ENCODE data around the gene CUL7.
A peak's percentile ranks its signal among the peaks of the same experiment; 100 is the strongest.
"Not testable (repeated sequence)": the region's sequence is repeated elsewhere in the genome, so short reads cannot be mapped to it uniquely, and the experiment has no call there.

Gene CUL7

GRCh38 chr6:43053545-43054205, at the start of gene CUL7:
Gene CUL7, minus strand, starts transcription at chr6:43053851. Its CDS starts 1,063 bp downstream, at chr6:43052788.
- DNase-seq = peak; percentile 88 to 91

GRCh38 chr6:43101497-43101896, 47.8 kb upstream of the CUL7 start:
- no peak for DNase-seq

- no peak for DNase-seq
Measured at GRCh38 chr6:43097502-43097901, 43.9 kb upstream of the CUL7 start.

- DNase-seq = no peak
Measured at GRCh38 chr6:43097098-43097489, 43.4 kb upstream of the CUL7 start.

- no peak for DNase-seq
Measured at GRCh38 chr6:43096451-43097097, 42.9 kb upstream of the CUL7 start.

GRCh38 chr6:43095939-43096338, 42.3 kb upstream of the CUL7 start:
- no peak for DNase-seq

GRCh38 chr6:43093436-43094289, 40.0 kb upstream of the CUL7 start:
- peak in 1 of 2 donors; percentile 22 for DNase-seq

GRCh38 chr6:43092635-43093034, 39.0 kb upstream of the CUL7 start:
- DNase-seq = no peak

GRCh38 chr6:43091436-43091991, 37.9 kb upstream of the CUL7 start:
- DNase-seq = no peak

GRCh38 chr6:43091020-43091419, 37.4 kb upstream of the CUL7 start:
- DNase-seq = no peak

- no peak for DNase-seq
Measured at GRCh38 chr6:43090559-43090956, 36.9 kb upstream of the CUL7 start.

- DNase-seq = no peak
Measured at GRCh38 chr6:43089874-43090558, 36.4 kb upstream of the CUL7 start.

- DNase-seq = no peak
Measured at GRCh38 chr6:43089467-43089866, 35.8 kb upstream of the CUL7 start.

GRCh38 chr6:43088654-43089056, 35.0 kb upstream of the CUL7 start:
- no peak for DNase-seq

- DNase-seq = no peak
Measured at GRCh38 chr6:43086022-43086658, 32.5 kb upstream of the CUL7 start.

GRCh38 chr6:43082806-43083655, 29.4 kb upstream of the CUL7 start:
- no peak for DNase-seq

GRCh38 chr6:43081922-43082321, 28.3 kb upstream of the CUL7 start:
- DNase-seq = not testable (repeated sequence)

- no peak for DNase-seq
Measured at GRCh38 chr6:43081043-43081442, 27.4 kb upstream of the CUL7 start.

GRCh38 chr6:43078691-43079090, 25.0 kb upstream of the CUL7 start:
- no peak for DNase-seq

GRCh38 chr6:43077981-43078511, 24.4 kb upstream of the CUL7 start:
- no peak for DNase-seq

- no peak for DNase-seq
Measured at GRCh38 chr6:43077333-43077809, 23.7 kb upstream of the CUL7 start.
